T47D (cell line): ENCODE results near the gene PRKAG1.
"Not testable (repeated sequence)": the region's sequence is repeated elsewhere in the genome, so short reads cannot be mapped to it uniquely, and the experiment has no call there.

Experiments used
- DNase-seq, 2 experiments: peaks; one replicate each; pipeline versions ENCODE4 v3.0.0 to v3.0.0-alpha.2; 2011 to 2012; ENCODE audit warnings: low read depth in 1 of 2, low spot score in 1 of 2
- JUND ChIP-seq: IDR thresholded peaks from 2 replicates; pipeline ENCODE4 v1.6.1; 2012; ENCODE audit warnings: low read depth
- in situ Hi-C: cut with HindIII; loops from 2 replicates; pipeline ENCODE4 v1.10.0; 2016; ENCODE audit warnings: low sequenced_read_pairs, low pct_unique_long_range_greater_than_20kb

Gene PRKAG1

DNA sequence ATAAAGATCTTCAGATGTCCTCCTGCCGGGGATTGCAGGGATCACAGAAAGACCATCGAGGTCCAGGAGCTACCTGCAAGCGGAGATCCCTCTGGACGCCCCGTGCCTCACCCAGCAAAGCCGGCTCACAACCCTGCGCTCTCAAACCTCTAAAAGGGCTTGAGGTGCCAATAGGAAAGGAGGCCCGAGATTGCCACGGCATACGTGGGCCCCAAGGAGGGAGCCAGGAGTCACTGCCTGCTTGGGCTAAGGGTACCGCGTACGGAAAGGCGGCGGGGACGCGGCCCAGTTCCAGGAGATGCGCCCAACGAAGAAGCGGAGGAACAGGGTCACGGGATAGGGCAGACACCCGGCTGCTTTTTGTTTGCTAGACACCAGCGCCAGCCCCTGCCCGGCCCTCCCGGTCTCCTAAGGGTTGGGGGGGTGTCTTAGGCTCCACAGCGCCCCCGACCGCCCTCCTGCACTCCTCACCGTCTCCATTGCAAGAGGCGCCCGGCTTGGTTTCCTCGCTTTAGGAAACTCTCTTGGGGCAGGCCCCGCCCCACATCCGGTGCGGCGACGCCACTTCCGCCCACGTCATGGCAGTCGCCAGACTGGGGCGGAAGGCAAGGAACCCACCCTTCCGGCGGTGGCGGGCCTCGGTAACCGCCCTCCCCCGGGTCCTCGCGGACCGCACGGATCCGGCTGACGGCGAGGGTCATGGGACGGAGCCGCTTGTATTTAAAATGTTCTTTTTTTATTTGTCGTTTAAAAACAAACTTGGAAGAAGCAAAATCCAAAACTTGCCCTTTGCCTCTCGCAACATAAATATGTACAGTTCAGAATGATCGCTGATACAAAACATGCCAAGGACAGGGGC lies at the start of gene PRKAG1:
TSS of gene PRKAG1 (minus strand) at position 516 of the 859 bp plus-strand sequence. CDS start at position 480, 36 bp downstream.
- TF ChIP-seq JUND = no peak
- peak; percentile 98 for DNase-seq
- in situ Hi-C loops = no loop called here

- DNase-seq = no peak
- in situ Hi-C loops = no loop called here
- TF ChIP-seq JUND = no peak
Observed at GRCh38 chr12:49066120-49066519, 47.5 kb upstream of the PRKAG1 start.

DNA sequence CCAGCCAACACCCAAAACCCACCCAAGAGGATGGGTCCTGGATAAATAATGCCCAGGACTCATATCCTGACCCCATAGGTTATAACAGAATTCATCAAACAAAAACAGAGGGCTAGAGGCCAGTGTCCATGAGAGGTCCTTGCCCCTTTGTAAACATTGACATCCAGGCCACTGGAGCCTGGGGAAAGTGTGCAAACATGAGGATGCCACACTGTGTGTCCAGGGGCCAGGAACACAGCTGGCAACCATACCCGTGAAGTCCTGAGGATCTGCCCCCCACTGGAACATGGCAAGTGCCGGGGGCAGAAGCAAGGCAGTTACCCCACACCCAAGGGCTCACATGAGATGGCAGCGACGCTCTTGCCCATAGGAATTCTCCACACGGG lies 46.2 kb upstream of the PRKAG1 start:
- no peak for TF ChIP-seq JUND
- in situ Hi-C loops = no loop called here
- DNase-seq = no peak

GRCh38 chr12:49061916-49062315 lies 43.3 kb upstream of the PRKAG1 start:
- DNase-seq, in situ Hi-C loops: not testable (repeated sequence)

GRCh38 chr12:49061157-49061650 lies 42.6 kb upstream of the PRKAG1 start:
- in situ Hi-C loops = no loop called here
- no peak for DNase-seq
- no peak for TF ChIP-seq JUND

- DNase-seq = peak; percentile 95 to 97
- in situ Hi-C loops = no loop called here
- TF ChIP-seq JUND = no peak; the same call in 1 of the 2 replicates
Observed at GRCh38 chr12:49060237-49061156, 41.9 kb upstream of the PRKAG1 start, which contains the start of gene KMT2D. Gene KMT2D (minus strand): TSS chr12:49060794. CDS start chr12:49055324, 5,470 bp downstream.

GRCh38 chr12:49059299-49060171 lies 41.0 kb upstream of the PRKAG1 start:
- no peak for TF ChIP-seq JUND
- DNase-seq = peak; percentile 35 to 62
- in situ Hi-C loops = no loop called here

GRCh38 chr12:49059045-49059298 lies 40.4 kb upstream of the PRKAG1 start:
- DNase-seq = no peak
- in situ Hi-C loops = no loop called here
- no peak for TF ChIP-seq JUND

- in situ Hi-C loops = no loop called here
- TF ChIP-seq JUND = no peak
- DNase-seq = no peak
Observed at GRCh38 chr12:49058366-49059044, 39.9 kb upstream of the PRKAG1 start.

DNA sequence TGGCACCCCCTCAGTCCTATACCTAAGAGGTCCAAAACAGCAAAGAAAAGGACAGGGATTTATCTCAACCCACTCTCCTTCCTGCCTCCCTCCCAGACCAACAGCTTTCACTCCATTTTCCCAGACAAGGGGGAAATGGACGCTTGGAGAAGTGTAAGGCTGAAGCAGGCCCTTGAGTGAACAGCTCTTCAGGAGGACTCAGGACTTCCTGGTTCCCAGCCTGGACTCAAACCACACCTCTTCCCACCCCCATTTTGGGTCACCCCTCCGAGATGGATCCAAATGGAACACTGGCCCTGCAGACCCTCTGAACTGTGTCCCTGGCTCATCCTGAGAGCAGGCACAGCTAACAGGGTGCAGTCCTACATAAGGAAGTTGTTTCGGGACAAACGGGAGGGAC lies 39.3 kb upstream of the PRKAG1 start:
- DNase-seq = peak in 1 of 2 experiments; percentile 64
- in situ Hi-C loops = no loop called here
- no peak for TF ChIP-seq JUND

- peak; percentile 68 for DNase-seq
- in situ Hi-C loops = no loop called here
Observed at GRCh38 chr12:49055978-49056754, 37.6 kb upstream of the PRKAG1 start.

More at GRCh38 chr12:49055978-49056754, 37.6 kb upstream of the PRKAG1 start:
- TF ChIP-seq JUND = no peak
